Measurements from ENCODE around the gene ZNF165.
"Not testable (repeated sequence)": the region's sequence is repeated elsewhere in the genome, so short reads cannot be mapped to it uniquely, and the experiment has no call there.

Gene ZNF165

GRCh38 chr6:28104392-28105244 lies 24.2 kb downstream of the ZNF165 start:
- Mint-ChIP-seq H3K36me3 (ENCODE audit: low read depth) (peaks cover 4% of the 10 kb centered on the region), H3K4me1 (ENCODE audit: low read depth) (peaks cover 10% of the 10 kb centered on the region), H3K27me3 (ENCODE audit: low read depth) (peaks cover 21% of the 10 kb centered on the region), H3K4me3 (peak overlapping the region; percentile 82), H3K9me3 (peaks cover 14% of the 10 kb centered on the region), H3K27ac (peak overlapping the region; percentile 57)

GRCh38 chr6:28105245-28105639 lies 24.9 kb downstream of the ZNF165 start:
- peaks cover 4% of the 10 kb centered on the region for H3K36me3 Mint-ChIP-seq (ENCODE audit: low read depth)
- peak overlapping the region; percentile 82 for H3K4me3 Mint-ChIP-seq
- H3K9me3 Mint-ChIP-seq: peaks cover 8% of the 10 kb centered on the region
- H3K27ac Mint-ChIP-seq: peak overlapping the region; percentile 14
- peaks cover 10% of the 10 kb centered on the region for H3K4me1 Mint-ChIP-seq (ENCODE audit: low read depth)
- peaks cover 15% of the 10 kb centered on the region for H3K27me3 Mint-ChIP-seq (ENCODE audit: low read depth)

- Mint-ChIP-seq H3K4me1 (ENCODE audit: low read depth) (peaks cover 10% of the 10 kb centered on the region), H3K36me3 (ENCODE audit: low read depth) (peaks cover 4% of the 10 kb centered on the region), H3K9me3 (peaks cover 4% of the 10 kb centered on the region), H3K27me3 (ENCODE audit: low read depth) (peaks cover 4% of the 10 kb centered on the region), H3K4me3 (no peak overlapping the region), H3K27ac (no peak overlapping the region)
Measured at GRCh38 chr6:28107506-28107905, 27.1 kb downstream of the ZNF165 start.

DNA sequence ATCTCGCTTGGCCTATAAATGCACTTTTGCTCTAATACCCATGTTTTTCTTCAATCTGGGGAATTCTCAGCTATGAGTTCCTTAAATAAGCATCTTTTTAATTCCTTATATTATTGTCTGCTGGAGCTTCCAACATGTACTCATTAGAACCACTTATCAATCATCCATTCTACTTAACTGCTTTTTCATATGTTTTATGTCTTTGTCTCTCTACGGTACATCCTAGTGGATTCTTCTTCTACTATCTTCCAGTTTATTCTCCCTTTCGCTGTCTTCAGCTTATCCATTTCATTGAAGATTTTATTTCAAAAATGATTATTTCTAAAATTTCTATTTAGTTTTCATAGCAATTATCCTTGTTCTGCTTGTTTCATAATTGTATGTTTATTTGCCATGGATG lies 31.6 kb downstream of the ZNF165 start:
- H3K9me3 Mint-ChIP-seq: no peaks in the 10 kb centered on the region
- H3K36me3 Mint-ChIP-seq (ENCODE audit: low read depth): peaks cover 22% of the 10 kb centered on the region

DNA sequence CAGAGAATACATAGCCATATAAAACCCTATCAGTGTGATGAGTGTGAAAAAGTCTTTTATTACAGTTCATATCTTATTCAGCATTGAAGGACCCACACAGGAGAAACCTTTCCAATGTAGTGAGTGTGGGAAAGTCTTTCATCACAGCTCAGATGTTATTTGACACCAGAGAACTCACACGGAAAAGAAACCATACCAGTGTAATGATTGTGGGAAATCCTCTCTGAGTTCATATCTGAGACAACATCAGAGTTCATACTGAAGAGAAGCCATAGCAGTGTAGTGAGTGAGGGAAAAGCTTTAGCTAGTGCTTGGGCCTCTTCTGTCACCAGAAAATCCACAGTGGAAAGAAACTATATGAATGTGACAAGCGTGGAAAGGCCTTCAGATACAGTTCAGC lies 35.4 kb downstream of the ZNF165 start:
- Mint-ChIP-seq H3K27me3 (ENCODE audit: low read depth) (no peaks in the 10 kb centered on the region), H3K27ac (no peak overlapping the region), H3K9me3 (no peaks in the 10 kb centered on the region), H3K4me1 (ENCODE audit: low read depth) (no peaks in the 10 kb centered on the region), H3K36me3 (ENCODE audit: low read depth) (peaks cover 37% of the 10 kb centered on the region), H3K4me3 (no peak overlapping the region)

More for the DNA sequence above, 31.6 kb downstream of the ZNF165 start:
- Mint-ChIP-seq H3K4me3 (no peak overlapping the region), H3K27me3 (ENCODE audit: low read depth) (no peaks in the 10 kb centered on the region), H3K4me1 (ENCODE audit: low read depth) (no peaks in the 10 kb centered on the region), H3K27ac (no peak overlapping the region)

DNA sequence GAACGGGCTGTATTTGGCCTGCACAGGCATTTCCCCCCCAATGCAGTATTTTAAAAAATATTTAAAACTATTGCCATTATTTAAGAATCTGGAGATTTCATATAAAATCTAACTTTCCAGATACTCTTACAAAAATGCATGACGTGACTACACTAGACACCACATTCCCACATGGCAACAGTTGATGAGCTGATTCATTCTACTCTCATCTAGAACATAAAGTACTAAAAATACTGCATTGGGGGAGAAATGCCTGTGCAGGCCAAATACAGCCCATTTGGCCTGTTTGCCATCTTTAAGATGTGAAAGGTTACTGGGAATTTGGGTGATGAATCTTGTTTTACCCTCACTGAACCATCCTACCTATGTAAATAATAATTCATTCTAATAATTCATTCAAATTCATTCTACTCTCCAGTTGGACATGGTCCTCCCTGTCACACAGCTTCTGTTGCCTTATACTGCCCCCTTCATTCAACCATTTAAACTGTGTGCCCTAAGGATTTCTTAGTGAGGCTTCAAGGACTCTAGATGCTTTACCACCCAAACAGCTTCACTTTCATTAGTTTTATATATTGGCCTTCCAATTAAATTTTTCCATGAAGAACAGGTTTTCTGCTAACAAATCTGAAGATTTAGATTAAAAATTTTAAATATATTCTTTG lies 37.1 kb downstream of the ZNF165 start:
- Mint-ChIP-seq H3K4me1 (ENCODE audit: low read depth) (no peaks in the 10 kb centered on the region), H3K27ac (no peak overlapping the region), H3K4me3 (no peak overlapping the region), H3K27me3 (ENCODE audit: low read depth) (no peaks in the 10 kb centered on the region), H3K9me3 (no peaks in the 10 kb centered on the region), H3K36me3 (ENCODE audit: low read depth) (peaks cover 42% of the 10 kb centered on the region)

DNA sequence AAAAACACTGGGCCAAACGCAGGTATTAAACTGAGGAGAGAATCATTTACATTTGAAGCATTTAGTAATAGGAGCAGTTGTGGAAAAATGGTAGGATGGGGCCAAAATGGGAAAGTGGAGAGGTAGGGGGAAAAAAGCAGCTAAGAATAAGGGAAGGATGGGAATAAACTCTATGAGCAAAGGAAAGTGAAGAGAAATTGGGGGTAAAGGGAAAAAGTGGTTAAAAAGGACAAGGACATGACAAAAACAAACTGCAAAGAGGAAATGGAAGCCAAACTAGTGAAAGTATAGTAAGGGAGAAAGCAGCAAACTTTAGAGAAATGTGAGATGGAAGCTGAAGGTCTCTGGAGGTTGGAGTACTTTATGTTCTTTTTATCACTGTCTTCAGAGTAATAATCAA lies 37.8 kb downstream of the ZNF165 start:
- Mint-ChIP-seq H3K27me3 (ENCODE audit: low read depth) (no peaks in the 10 kb centered on the region), H3K9me3 (no peaks in the 10 kb centered on the region), H3K4me1 (ENCODE audit: low read depth) (no peaks in the 10 kb centered on the region), H3K36me3 (ENCODE audit: low read depth) (peaks cover 45% of the 10 kb centered on the region), H3K4me3 (no peak overlapping the region), H3K27ac (peak overlapping the region; percentile 1)

GRCh38 chr6:28121876-28122275 lies 41.5 kb downstream of the ZNF165 start:
- H3K4me3 Mint-ChIP-seq: no peak overlapping the region
- H3K36me3 Mint-ChIP-seq (ENCODE audit: low read depth): peaks cover 28% of the 10 kb centered on the region

GRCh38 chr6:28122283-28122682 lies 41.9 kb downstream of the ZNF165 start:
- not testable (repeated sequence) for H3K27me3 Mint-ChIP-seq (ENCODE audit: low read depth); H3K9me3 Mint-ChIP-seq; H3K27ac Mint-ChIP-seq; H3K4me3 Mint-ChIP-seq
- Mint-ChIP-seq H3K36me3 (ENCODE audit: low read depth) (peaks cover 28% of the 10 kb centered on the region), H3K4me1 (ENCODE audit: low read depth) (peaks cover 31% of the 10 kb centered on the region)

More at GRCh38 chr6:28121876-28122275, 41.5 kb downstream of the ZNF165 start:
- Mint-ChIP-seq H3K9me3 (no peaks in the 10 kb centered on the region), H3K27me3 (ENCODE audit: low read depth) (no peaks in the 10 kb centered on the region), H3K4me1 (ENCODE audit: low read depth) (peaks cover 30% of the 10 kb centered on the region), H3K27ac (no peak overlapping the region)

DNA sequence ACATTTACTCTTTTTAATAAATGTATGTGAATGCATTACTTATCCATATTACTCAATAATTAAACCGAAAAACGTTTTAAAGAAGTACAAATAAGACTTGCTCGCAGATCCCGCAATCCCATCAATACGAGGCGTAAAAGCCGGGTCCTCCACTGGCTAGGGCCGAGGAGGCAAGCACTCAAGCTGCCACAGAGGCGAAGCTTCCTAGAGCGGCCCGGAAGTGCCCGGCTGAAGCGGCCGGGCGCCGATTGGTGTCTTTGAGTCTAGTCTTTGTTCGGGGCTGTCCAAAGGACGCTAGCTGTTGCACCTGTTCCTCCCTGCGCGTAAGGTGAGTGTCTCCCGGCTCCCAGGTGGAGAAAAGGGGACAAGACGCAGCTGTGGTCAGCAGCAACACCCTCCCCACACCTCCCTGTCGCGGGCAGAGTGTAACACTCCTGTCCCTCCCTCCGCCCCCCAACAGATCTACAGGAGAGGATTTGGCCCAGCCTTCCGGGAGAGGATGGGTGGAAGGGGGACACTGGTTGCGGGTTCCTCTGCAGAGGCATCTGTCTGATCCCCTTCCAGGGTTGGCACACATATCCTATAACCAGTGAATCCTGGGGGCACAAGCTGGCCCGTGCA lies 44.1 kb downstream of the ZNF165 start, which contains the start of gene ZSCAN16:
TSS of gene ZSCAN16 (plus strand) at position 260 of the 621 bp plus-strand sequence. CDS start 835 bp downstream, outside the sequence.
- H3K36me3 Mint-ChIP-seq (ENCODE audit: low read depth): peaks cover 31% of the 10 kb centered on the region
- peak within 1 kb of the TSS; percentile 87 for H3K27ac Mint-ChIP-seq
- no peaks in the 10 kb centered on the region for H3K27me3 Mint-ChIP-seq (ENCODE audit: low read depth)
- peaks cover 39% of the 10 kb centered on the region for H3K4me1 Mint-ChIP-seq (ENCODE audit: low read depth)
- peak within 1 kb of the TSS; percentile 90 for H3K4me3 Mint-ChIP-seq
- H3K9me3 Mint-ChIP-seq: no peaks in the 10 kb centered on the region

DNA sequence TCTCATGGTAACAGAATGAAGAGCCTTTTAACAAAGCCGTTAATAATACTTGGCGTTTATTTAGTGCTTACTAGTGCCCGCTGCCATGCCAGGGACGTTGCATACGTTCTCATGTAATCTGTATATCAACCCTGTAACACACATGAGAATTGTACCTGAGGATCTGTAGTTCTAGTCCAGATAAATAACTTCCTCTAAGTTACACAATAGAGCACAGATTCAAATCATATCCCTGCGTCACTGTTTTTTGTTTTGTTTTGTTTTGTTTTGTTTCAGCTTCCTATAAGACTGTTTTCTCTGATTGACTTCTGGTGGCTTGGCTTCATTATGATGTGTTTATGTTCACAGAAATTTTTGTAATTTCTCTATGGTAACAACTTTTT lies 44.6 kb downstream of the ZNF165 start:
- Mint-ChIP-seq H3K36me3 (ENCODE audit: low read depth) (peaks cover 31% of the 10 kb centered on the region), H3K9me3 (no peaks in the 10 kb centered on the region), H3K4me1 (ENCODE audit: low read depth) (peaks cover 39% of the 10 kb centered on the region), H3K27ac (peak overlapping the region; percentile 87), H3K27me3 (ENCODE audit: low read depth) (no peaks in the 10 kb centered on the region), H3K4me3 (peak overlapping the region; percentile 90)

DNA sequence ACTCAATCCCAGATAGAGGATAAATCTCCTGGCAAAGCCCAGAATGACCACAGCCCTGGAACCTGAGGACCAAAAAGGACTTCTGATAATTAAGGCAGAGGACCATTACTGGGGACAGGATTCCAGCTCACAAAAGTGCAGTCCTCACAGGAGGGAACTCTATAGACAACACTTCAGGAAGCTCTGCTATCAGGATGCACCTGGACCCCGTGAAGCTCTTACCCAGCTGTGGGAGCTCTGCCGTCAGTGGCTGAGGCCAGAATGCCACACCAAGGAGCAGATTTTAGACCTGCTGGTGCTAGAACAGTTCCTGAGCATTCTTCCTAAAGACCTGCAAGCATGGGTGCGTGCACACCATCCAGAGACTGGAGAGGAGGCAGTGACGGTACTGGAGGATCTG lies 45.0 kb downstream of the ZNF165 start:
- H3K4me3 Mint-ChIP-seq: peak overlapping the region; percentile 90
- H3K36me3 Mint-ChIP-seq (ENCODE audit: low read depth): peaks cover 27% of the 10 kb centered on the region
- H3K4me1 Mint-ChIP-seq (ENCODE audit: low read depth): peaks cover 39% of the 10 kb centered on the region
- H3K27ac Mint-ChIP-seq: peak overlapping the region; percentile 87
- H3K27me3 Mint-ChIP-seq (ENCODE audit: low read depth): no peaks in the 10 kb centered on the region
- no peaks in the 10 kb centered on the region for H3K9me3 Mint-ChIP-seq

- H3K4me1 Mint-ChIP-seq (ENCODE audit: low read depth): peaks cover 49% of the 10 kb centered on the region
- peaks cover 14% of the 10 kb centered on the region for H3K36me3 Mint-ChIP-seq (ENCODE audit: low read depth)
- H3K27ac Mint-ChIP-seq: no peak overlapping the region
- no peaks in the 10 kb centered on the region for H3K27me3 Mint-ChIP-seq (ENCODE audit: low read depth)
- H3K9me3 Mint-ChIP-seq: no peaks in the 10 kb centered on the region
- no peak overlapping the region for H3K4me3 Mint-ChIP-seq
Measured at GRCh38 chr6:28134015-28134414, 53.6 kb downstream of the ZNF165 start.

DNA sequence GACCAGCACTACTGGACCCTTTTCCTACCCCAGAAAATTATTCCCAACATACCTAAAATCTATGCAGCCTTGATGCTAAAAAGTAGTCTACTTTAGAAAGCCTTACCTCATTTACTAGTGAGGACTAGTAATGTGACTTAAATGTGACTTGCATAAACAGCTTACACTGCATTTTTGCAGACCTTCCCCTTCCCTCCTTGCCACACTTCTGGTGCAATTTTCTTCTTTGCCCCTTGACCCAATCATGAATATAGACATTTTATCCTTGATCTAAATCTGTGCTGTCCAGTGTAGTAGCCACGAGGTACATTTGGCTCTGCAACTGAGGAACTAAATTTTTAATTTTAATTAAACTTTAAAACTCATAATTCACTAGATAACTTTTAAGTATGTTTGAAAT lies 54.3 kb downstream of the ZNF165 start:
- no peaks in the 10 kb centered on the region for H3K27me3 Mint-ChIP-seq (ENCODE audit: low read depth)
- H3K9me3 Mint-ChIP-seq: no peaks in the 10 kb centered on the region
- no peak overlapping the region for H3K27ac Mint-ChIP-seq
- H3K36me3 Mint-ChIP-seq (ENCODE audit: low read depth): peaks cover 8% of the 10 kb centered on the region
- no peak overlapping the region for H3K4me3 Mint-ChIP-seq
- H3K4me1 Mint-ChIP-seq (ENCODE audit: low read depth): peaks cover 45% of the 10 kb centered on the region

Measured in T-helper 1 cell treated with Interleukin-12 subunit alpha and Interleukin-12 subunit beta and Interleukin-4 antibody, amounts not matched to agents 30 μg/mL and 1 μg/mL, for 36 hours (primary cell).